Rectal smooth muscle tissue (tissue), 1 donor: ENCODE measurements around the gene CD101.
"Not testable (repeated sequence)": the region's sequence is repeated elsewhere in the genome, so short reads cannot be mapped to it uniquely, and the experiment has no call there.

Experiments
- H3K27ac ChIP-seq: one replicate; pipeline ENCODE4 v1.7.0; 2013; ENCODE audit warnings: low read depth, low read length, inconsistent platforms
- H3K27me3 ChIP-seq: one replicate; pipeline ENCODE4 v1.7.0; 2013; ENCODE audit warnings: low read length; ENCODE audit not compliant: control insufficient read depth, insufficient read depth
- H3K36me3 ChIP-seq: one replicate; pipeline ENCODE4 v1.7.0; 2013; ENCODE audit warnings: low read length; ENCODE audit not compliant: control insufficient read depth, insufficient read depth
- H3K4me1 ChIP-seq: one replicate; pipeline ENCODE4 v1.7.0; 2013; ENCODE audit warnings: low read length; ENCODE audit not compliant: control insufficient read depth, insufficient read depth
- H3K4me3 ChIP-seq: one replicate; pipeline ENCODE4 v1.7.0; 2013; ENCODE audit warnings: low read length
- H3K9ac ChIP-seq: one replicate; pipeline ENCODE4 v1.7.0; 2013; ENCODE audit warnings: low read length

Gene CD101

DNA sequence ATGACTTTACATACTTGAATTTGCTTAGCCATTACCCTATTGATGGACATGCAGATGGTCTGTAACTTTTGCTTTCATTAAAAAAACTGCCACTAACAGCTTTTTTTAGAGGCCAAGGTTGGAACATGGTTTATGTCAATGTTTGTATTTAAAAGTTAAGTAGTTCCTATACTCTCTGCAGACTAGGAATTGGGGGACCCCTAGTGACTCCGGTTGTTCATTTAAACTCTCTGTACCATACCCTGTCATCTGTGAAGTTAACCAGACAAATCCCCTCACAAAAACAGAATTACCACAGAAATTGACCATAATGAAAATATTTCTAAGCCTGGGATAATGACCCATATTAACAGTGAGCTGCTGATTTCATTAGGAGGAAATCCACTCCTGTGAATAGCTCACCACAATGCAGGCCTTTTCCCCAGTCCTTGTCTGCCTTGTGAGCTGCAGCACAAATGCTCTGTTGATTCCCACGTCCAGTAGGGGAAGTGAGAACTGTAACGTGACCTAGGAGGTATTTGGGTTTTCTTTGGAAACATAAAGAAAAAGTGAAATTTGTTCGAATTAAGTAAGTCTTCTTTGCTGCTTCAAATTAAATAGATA is 30.2 kb upstream of the CD101 start:
- H3K9ac ChIP-seq = no peak overlapping the region
- no peak overlapping the region for H3K4me3 ChIP-seq
- peak overlapping the region; percentile 60 for H3K27ac ChIP-seq
- no peaks in the 10 kb centered on the region for H3K36me3 ChIP-seq
- peaks cover 23% of the 10 kb centered on the region for H3K4me1 ChIP-seq
- H3K27me3 ChIP-seq = no peaks in the 10 kb centered on the region

- peak overlapping the region; percentile 60 for H3K27ac ChIP-seq
- no peaks in the 10 kb centered on the region for H3K36me3 ChIP-seq
- peaks cover 23% of the 10 kb centered on the region for H3K4me1 ChIP-seq
- H3K27me3 ChIP-seq = no peaks in the 10 kb centered on the region
- H3K4me3 ChIP-seq = no peak overlapping the region
- H3K9ac ChIP-seq = no peak overlapping the region
Observed at GRCh38 chr1:116971965-116972673, 29.4 kb upstream of the CD101 start.

GRCh38 chr1:116972674-116973030 is 28.9 kb upstream of the CD101 start:
- peaks cover 23% of the 10 kb centered on the region for H3K4me1 ChIP-seq
- H3K9ac ChIP-seq = no peak overlapping the region
- no peaks in the 10 kb centered on the region for H3K36me3 ChIP-seq
- no peaks in the 10 kb centered on the region for H3K27me3 ChIP-seq
- no peak overlapping the region for H3K4me3 ChIP-seq
- H3K27ac ChIP-seq = peak overlapping the region; percentile 60

DNA sequence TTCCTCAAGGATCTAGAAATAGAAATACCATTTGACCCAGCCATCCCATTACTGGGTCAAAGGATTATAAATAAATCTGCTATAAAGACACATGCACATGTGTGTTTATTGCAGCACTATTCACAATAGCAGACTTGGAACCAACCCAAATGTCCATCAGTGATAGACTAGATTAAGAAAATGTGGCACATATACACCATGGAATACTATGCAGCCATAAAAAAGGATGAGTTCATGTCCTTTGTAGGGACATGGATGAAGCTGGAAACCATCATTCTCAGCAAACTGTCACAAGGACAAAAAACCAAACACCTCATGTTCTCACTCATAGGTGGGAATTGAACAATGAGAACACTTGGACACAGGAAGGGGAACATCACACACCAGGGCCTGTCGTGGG is 21.3 kb upstream of the CD101 start:
- H3K4me3 ChIP-seq, H3K9ac ChIP-seq, H3K27me3 ChIP-seq, H3K36me3 ChIP-seq, H3K27ac ChIP-seq: not testable (repeated sequence)
- peaks cover 14% of the 10 kb centered on the region for H3K4me1 ChIP-seq

GRCh38 chr1:116981521-116982037 is 20.0 kb upstream of the CD101 start:
- Histone ChIP-seq H3K4me1 (peaks cover 14% of the 10 kb centered on the region), H3K9ac (no peak overlapping the region), H3K27ac (no peak overlapping the region), H3K36me3 (no peaks in the 10 kb centered on the region), H3K4me3 (no peak overlapping the region), H3K27me3 (no peaks in the 10 kb centered on the region)

DNA sequence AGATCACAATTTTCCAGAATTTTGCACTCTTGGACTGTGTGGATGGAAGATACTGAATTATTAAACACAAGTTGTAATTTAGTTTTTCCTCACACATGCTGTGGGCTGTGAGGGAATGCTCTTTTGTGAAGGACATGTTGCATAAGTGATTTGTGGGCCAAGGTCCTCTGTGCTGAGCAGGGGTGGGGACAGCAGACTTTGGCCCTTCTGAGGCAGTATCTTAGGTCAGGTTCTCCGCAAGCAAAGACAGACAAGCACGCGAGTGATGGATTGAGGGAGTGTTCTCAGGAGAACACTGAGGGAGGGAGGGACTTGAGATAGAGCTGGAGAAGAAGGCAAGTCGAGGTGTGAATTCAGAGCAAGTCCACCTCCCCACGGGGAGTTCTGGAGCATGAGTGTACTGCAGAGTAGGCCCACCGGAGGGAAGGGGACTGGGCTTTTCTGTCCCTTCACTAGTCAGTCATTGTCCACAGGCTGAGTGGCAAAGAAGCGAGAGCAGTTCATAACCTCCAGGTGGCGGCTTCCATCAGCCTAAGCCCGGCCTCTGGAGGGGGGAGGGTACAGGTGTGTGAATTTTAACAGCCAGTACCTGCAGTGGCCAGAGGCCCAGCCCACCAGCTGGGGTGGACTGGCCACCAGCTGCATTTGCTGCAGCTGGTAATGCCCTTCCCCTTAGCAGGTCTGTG is 19.1 kb upstream of the CD101 start:
- Histone ChIP-seq H3K27me3 (no peaks in the 10 kb centered on the region), H3K27ac (peak overlapping the region; percentile 78), H3K9ac (no peak overlapping the region), H3K4me1 (peaks cover 14% of the 10 kb centered on the region), H3K4me3 (no peak overlapping the region), H3K36me3 (no peaks in the 10 kb centered on the region)

DNA sequence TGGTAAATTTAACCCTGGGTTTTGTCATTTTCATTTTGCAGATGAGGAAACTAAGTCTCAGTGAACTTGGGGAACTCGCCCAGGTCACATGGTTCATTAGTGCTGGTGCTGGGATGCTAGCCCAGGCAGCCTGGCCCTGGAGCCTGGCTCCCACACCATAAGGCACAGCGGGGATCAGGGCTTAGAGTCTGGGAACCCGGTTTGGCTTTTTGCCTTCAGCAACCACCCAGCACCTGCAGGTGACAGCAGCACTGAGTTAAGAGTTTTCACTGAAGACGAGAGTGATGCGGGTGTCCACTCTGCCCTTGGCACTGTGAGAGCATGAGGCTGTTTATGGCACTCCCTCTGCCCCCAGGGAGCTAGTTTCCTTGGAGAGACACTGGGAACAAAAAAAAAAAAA is 18.4 kb upstream of the CD101 start:
- no peak overlapping the region for H3K9ac ChIP-seq
- H3K27ac ChIP-seq = peak overlapping the region; percentile 78
- H3K4me1 ChIP-seq = peaks cover 20% of the 10 kb centered on the region
- H3K4me3 ChIP-seq = no peak overlapping the region
- H3K36me3 ChIP-seq = no peaks in the 10 kb centered on the region
- no peaks in the 10 kb centered on the region for H3K27me3 ChIP-seq

DNA sequence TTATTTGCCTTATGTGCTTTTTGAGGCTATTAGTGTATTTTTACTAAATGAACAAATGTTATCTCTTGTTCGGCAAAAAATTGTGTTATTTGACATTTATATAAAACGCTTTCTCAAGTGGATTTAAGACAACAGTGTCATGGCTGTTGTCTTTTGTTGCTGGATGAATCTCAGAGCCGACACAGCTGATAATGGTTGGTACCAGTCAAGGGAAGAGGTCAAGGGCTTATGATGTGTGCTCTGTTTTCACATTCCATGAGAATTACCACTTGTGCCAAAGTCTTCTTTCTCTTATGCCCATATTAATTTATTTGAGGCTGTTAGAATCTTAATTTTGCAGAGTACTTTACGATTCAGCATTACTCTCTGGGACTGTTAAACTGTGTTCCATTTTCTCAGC is 17.9 kb upstream of the CD101 start:
- no peak overlapping the region for H3K4me3 ChIP-seq
- no peak overlapping the region for H3K9ac ChIP-seq
- no peaks in the 10 kb centered on the region for H3K27me3 ChIP-seq
- H3K4me1 ChIP-seq = peaks cover 26% of the 10 kb centered on the region
- H3K27ac ChIP-seq = peak overlapping the region; percentile 78
- no peaks in the 10 kb centered on the region for H3K36me3 ChIP-seq

- Histone ChIP-seq H3K27ac (peak overlapping the region; percentile 78), H3K4me3 (no peak overlapping the region)
Observed at GRCh38 chr1:116984406-116985160, 17.0 kb upstream of the CD101 start.

GRCh38 chr1:116986421-116987255 is 14.9 kb upstream of the CD101 start:
- peak overlapping the region; percentile 24 for H3K27ac ChIP-seq
- peak overlapping the region; percentile 12 for H3K4me3 ChIP-seq
- no peaks in the 10 kb centered on the region for H3K27me3 ChIP-seq
- H3K9ac ChIP-seq = no peak overlapping the region
- H3K36me3 ChIP-seq = no peaks in the 10 kb centered on the region
- H3K4me1 ChIP-seq = peaks cover 30% of the 10 kb centered on the region

More at GRCh38 chr1:116984406-116985160, 17.0 kb upstream of the CD101 start:
- H3K36me3 ChIP-seq = no peaks in the 10 kb centered on the region
- peak overlapping the region; percentile 4 for H3K9ac ChIP-seq
- peaks cover 27% of the 10 kb centered on the region for H3K4me1 ChIP-seq
- no peaks in the 10 kb centered on the region for H3K27me3 ChIP-seq

- Histone ChIP-seq H3K27ac (no peak overlapping the region), H3K36me3 (no peaks in the 10 kb centered on the region), H3K27me3 (no peaks in the 10 kb centered on the region), H3K9ac (no peak overlapping the region), H3K4me3 (no peak overlapping the region), H3K4me1 (peaks cover 30% of the 10 kb centered on the region)
Observed at GRCh38 chr1:116987256-116987555, 14.4 kb upstream of the CD101 start.
